Psoas muscle (tissue), 8 donors: ENCODE results near the gene KLHL29. TPM values are rescaled to one million over a fixed set of nuclear protein-coding genes. Genes with fewer than 3 reads are reported as not detected.

Experiments used
- ATAC-seq, 4 donors: fragments of 200-7000 bp; cut with Tn5 transposase; one replicate each; pipeline ENCODE4 v1.9.1; 2020; ENCODE audit warnings: moderate library complexity in 3 of 4, mild to moderate bottlenecking in 2 of 4
- DNase-seq, 2 donors: peaks; one replicate each; pipeline ENCODE4 v3.0.0-alpha.2; 2020
- H3K27ac ChIP-seq: fragments of 200-600 bp; one replicate; pipeline ENCODE4 v1.8.0; 2022
- H3K27me3 ChIP-seq, 3 donors: fragments of 200-600 bp in 1 of 3; one replicate each; pipeline versions ENCODE4 v1.6.1 to v1.8.0; 2013 to 2022; ENCODE audit warnings: low read length in 2 of 3, mild to moderate bottlenecking in 2 of 3, moderate library complexity in 1 of 3; ENCODE audit not compliant: insufficient read depth in 3 of 3
- H3K36me3 ChIP-seq, 2 donors: fragments of 200-600 bp in 1 of 2; one replicate each; pipeline versions ENCODE4 v1.6.1 to v1.8.0; 2013 to 2022; ENCODE audit warnings: low read depth in 1 of 2, mild to moderate bottlenecking in 1 of 2, moderate library complexity in 1 of 2; ENCODE audit not compliant: insufficient read depth in 1 of 2
- H3K4me1 ChIP-seq: fragments of 200-600 bp; one replicate; pipeline ENCODE4 v1.8.0; 2022
- H3K4me3 ChIP-seq: fragments of 200-600 bp; one replicate; pipeline ENCODE4 v1.8.0; 2022; ENCODE audit warnings: mild to moderate bottlenecking
- H3K9me3 ChIP-seq: fragments of 200-600 bp; one replicate; pipeline ENCODE4 v1.8.0; 2022
- CTCF ChIP-seq: fragments of 200-600 bp; IDR thresholded peaks from one replicate; pipeline ENCODE4 v1.8.0; 2022; ENCODE audit warnings: antibody characterized with exemption
- WGBS, 3 donors: extraction: QIAGEN DNeasy Blood & Tissue Kit; methylation state at CpG; one replicate each; pipeline versions ENCODE4 v1.1.6 to v1.1.7; 2013; 5-methylcytosine and 5-hydroxymethylcytosine counted together
- intact Hi-C, 2 donors: fragments of 100-400 bp; cut with DNase I; formaldehyde crosslinking; loops; one replicate each; pipeline versions ENCODE4 v1.11.0 to v1.14.2; 2022
- polyA plus RNA-seq, 3 donors: library from polyadenylated mRNA; stranded (reverse); fragments of 200-250 nt; gene quantifications; one replicate each; pipeline ENCODE4 v1.2.3, GENCODE V29; 2013
- total RNA-seq, 4 donors: library from RNA; stranded (reverse); fragmentation: NEBNext Ultra II Directional in 2 of 4; extraction: Animal tissue kit (Norgen Biotek cat#: 25700) in 2 of 4; gene quantifications; one replicate each; pipeline versions ENCODE4 v1.2.1 to v1.2.4, GENCODE V29; 2021 to 2023
- donor health status: healthy with polysubstance abuse.
- donor health status: DM: no; HTN: no; CAD: no; lungs with moderate emphysema.
- donor health status: Bipolar disorder and iron deficiency.
- donor health status: healthy.
- donor health status: DM: yes; HTN: yes; CAD: no.
- donor health status: DM: no; HTN: no; CAD: no.
- donor health status: DM: no; HTN: no; CAD: no.
- donor health status: DM: yes; HTN: yes; CAD: no.

Gene KLHL29
- total and polyA plus RNA-seq, 7 donors: 4.4 to 14.1 (median 6.8) TPM

GRCh38 chr2:23459032-23459431 is 74.1 kb downstream of the KLHL29 start:
- DNase-seq (no peak), ATAC-seq (no peak)
- 90 to 92% (median 91%) methylated on average over 2 of the region's 2 CpGs for WGBS, 3 donors
- H3K27ac ChIP-seq: no peak overlapping the region
- no peak for TF ChIP-seq CTCF
- H3K36me3 ChIP-seq: no peaks in the 10 kb centered on the region
- no peak overlapping the region for H3K4me3 ChIP-seq
- H3K9me3 ChIP-seq: no peaks in the 10 kb centered on the region
- intact Hi-C loops: no loop called here
- no peaks in the 10 kb centered on the region for H3K27me3 ChIP-seq
- no peaks in the 10 kb centered on the region for H3K4me1 ChIP-seq

- Histone ChIP-seq H3K27me3 (no peaks in the 10 kb centered on the region), H3K4me3 (no peak overlapping the region), H3K27ac (no peak overlapping the region), H3K9me3 (no peaks in the 10 kb centered on the region), H3K4me1 (no peaks in the 10 kb centered on the region), H3K36me3 (no peaks in the 10 kb centered on the region)
- ATAC-seq: peak in 2 of 4 donors; percentile 35 to 46
- TF ChIP-seq CTCF: peak; percentile 35
- WGBS, 3 donors: 94 to 97% (median 95%) methylated on average over 1 of the region's 1 CpG
- intact Hi-C loops: no loop called here
- no peak for DNase-seq
Observed at GRCh38 chr2:23460228-23460627, 75.2 kb downstream of the KLHL29 start.

- DNase-seq (no peak), ATAC-seq (no peak)
- intact Hi-C loops: no loop called here
- WGBS, 3 donors: 73 to 78% (median 74%) methylated on average over 5 of the region's 5 CpGs
- no peaks in the 10 kb centered on the region for H3K4me1 ChIP-seq
- H3K27me3 ChIP-seq: no peaks in the 10 kb centered on the region
- H3K4me3 ChIP-seq: no peak overlapping the region
- TF ChIP-seq CTCF: no peak
- H3K36me3 ChIP-seq: no peaks in the 10 kb centered on the region
- H3K27ac ChIP-seq: no peak overlapping the region
- no peaks in the 10 kb centered on the region for H3K9me3 ChIP-seq
Observed at GRCh38 chr2:23460993-23461392, 76.0 kb downstream of the KLHL29 start.

- H3K27me3 ChIP-seq: no peaks in the 10 kb centered on the region
- TF ChIP-seq CTCF: no peak
- H3K4me3 ChIP-seq: no peak overlapping the region
- ATAC-seq (no peak), DNase-seq (no peak)
- H3K36me3 ChIP-seq: no peaks in the 10 kb centered on the region
- intact Hi-C loops: no loop called here
- H3K4me1 ChIP-seq: no peaks in the 10 kb centered on the region
- WGBS, 3 donors: 48 to 65% (median 62%) methylated on average over 6 of the region's 6 CpGs
- H3K27ac ChIP-seq: no peak overlapping the region
- no peaks in the 10 kb centered on the region for H3K9me3 ChIP-seq
Observed at GRCh38 chr2:23464156-23464555, 79.2 kb downstream of the KLHL29 start.

- H3K4me1 ChIP-seq: no peaks in the 10 kb centered on the region
- no peak for TF ChIP-seq CTCF
- 83 to 84% (median 84%) methylated on average over 14 of the region's 14 CpGs for WGBS, 3 donors
- no peaks in the 10 kb centered on the region for H3K27me3 ChIP-seq
- H3K4me3 ChIP-seq: no peak overlapping the region
- no peak overlapping the region for H3K27ac ChIP-seq
- ATAC-seq (no peak), DNase-seq (no peak)
- no peaks in the 10 kb centered on the region for H3K9me3 ChIP-seq
- intact Hi-C loops: no loop called here
- no peaks in the 10 kb centered on the region for H3K36me3 ChIP-seq
Observed at GRCh38 chr2:23464905-23465537, 80.0 kb downstream of the KLHL29 start.
